GM19452 (cell line): ENCODE results near the gene SPC24.
"Not testable (repeated sequence)": the region's sequence is repeated elsewhere in the genome, so short reads cannot be mapped to it uniquely, and the experiment has no call there.

ENCODE experiments used
- ATAC-seq: cut with Tn5 transposase; IDR thresholded peaks from one replicate; pipeline ENCODE4 v1.9.1; 2021; ENCODE audit not compliant: unreplicated experiment

The SPC24 gene

GRCh38 chr19:11131471-11131870 is 24.1 kb downstream of the SPC24 start:
- no peak for ATAC-seq

DNA sequence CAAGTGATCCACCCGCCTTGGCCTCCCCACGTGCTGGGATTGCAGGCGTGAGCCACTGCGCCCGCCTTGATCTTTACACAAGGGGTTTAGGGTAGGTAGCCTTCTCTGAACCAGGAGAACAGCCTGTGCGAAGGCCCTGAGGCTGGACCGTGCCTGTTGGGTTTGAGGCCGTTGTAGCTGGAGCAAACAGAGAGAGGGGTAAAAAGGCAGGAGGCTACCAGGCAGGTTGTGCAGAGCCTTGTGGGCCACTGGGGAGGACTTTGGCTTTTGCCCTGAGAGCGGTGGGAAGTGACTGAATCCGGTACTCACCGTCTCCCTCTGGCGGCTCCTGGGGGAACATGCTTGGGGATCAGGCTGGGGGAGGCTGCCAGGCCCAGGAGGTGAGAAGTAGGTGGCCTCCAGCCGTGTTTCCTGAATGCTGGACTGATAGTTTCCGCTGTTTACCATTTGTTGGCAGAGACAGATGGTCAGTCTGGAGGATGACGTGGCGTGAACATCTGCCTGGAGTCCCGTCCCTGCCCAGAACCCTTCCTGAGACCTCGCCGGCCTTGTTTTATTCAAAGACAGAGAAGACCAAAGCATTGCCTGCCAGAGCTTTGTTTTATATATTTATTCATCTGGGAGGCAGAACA is 24.6 kb downstream of the SPC24 start:
- no peak for ATAC-seq

- no peak for ATAC-seq
Observed at GRCh38 chr19:11127905-11128304, 27.7 kb downstream of the SPC24 start.

DNA sequence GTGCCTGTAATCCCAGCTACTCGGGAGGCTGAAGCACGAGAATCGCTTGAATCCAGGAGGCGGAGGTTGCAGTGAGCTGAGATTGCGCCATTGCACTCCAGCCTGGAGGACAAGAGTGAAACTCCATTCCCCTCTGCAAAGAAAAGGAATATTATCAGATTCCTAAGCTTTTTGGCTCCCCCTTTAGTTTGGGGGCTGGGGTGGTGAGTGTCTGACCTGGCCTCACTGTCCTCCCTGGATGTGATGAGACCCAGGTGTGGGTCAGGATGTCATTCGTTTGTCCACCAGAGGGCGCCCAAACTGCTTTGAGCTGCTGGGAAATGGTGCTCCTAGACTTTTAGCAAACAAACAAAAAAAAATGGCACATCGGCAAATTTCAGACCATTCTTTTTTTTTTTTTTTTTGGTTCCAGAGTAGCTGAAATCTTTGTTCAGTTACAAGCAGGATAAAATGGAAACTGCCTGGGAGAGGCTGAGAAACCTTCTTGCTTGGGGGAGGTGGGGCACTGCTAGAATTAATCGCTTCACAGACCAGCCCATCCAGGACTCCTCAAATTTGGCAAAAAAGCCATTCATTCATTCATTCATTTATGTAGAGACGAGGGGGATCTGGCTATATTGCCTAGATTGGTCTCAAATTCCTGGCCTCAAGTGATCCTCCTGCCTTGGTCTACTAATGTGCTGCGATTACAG is 29.4 kb downstream of the SPC24 start:
- no peak for ATAC-seq

DNA sequence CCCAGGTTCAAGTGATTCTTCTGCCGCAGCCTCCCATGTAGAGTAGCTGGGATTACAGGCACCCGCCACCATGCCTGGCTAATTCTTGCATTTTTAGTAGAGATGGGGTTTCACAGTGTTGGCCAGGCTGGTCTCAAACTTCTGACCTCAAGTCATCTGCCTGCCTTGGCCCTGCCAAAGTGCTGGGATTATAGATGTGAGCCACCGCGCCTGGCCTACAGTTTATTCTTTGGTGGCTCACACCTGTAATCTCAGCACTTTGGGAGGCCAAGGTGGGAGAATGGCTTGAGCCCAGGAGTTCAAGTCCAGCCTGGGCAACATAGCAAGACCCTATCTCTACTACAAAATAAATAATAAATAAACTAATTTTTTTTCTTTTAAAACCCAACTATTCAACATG is 31.4 kb downstream of the SPC24 start:
- ATAC-seq: not testable (repeated sequence)

DNA sequence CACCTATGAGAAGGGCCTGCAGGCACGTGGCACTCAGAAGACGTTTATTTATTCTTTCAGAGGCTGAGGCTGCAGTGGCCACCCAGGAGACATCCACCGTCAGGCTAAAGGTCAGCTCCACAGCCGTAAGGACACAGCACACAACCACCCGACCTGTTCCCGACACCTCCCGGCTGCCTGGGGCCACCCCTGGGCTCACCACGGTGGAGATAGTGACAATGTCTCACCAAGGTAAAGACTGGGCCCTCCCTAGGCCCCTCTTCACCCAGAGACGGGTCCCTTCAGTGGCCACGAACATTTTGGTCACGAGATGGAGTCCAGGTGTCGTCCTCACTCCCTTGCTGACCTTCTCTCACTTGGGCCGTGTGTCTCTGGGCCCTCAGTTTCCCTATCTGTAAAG is 32.5 kb downstream of the SPC24 start:
- no peak for ATAC-seq

- ATAC-seq: not testable (repeated sequence)
Observed at GRCh38 chr19:11121963-11122362, 33.6 kb downstream of the SPC24 start.

- ATAC-seq: no peak
Observed at GRCh38 chr19:11116507-11116906, 39.1 kb downstream of the SPC24 start.

DNA sequence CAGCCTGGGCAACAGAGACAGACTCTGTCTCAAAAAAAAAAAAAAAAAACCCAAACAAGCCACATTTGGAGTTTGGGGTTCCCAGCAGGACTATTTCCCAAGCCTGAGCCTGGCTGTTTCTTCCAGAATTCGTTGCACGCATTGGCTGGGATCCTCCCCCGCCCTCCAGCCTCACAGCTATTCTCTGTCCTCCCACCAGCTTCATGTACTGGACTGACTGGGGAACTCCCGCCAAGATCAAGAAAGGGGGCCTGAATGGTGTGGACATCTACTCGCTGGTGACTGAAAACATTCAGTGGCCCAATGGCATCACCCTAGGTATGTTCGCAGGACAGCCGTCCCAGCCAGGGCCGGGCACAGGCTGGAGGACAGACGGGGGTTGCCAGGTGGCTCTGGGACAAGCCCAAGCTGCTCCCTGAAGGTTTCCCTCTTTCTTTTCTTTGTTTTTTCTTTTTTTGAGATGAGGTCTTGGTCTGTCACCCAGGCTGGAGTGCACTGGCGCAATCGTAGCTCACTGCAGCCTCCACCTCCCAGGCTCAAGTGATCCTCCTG is 39.6 kb downstream of the SPC24 start:
- no peak for ATAC-seq

GRCh38 chr19:11115042-11115441 is 40.5 kb downstream of the SPC24 start:
- ATAC-seq: no peak

DNA sequence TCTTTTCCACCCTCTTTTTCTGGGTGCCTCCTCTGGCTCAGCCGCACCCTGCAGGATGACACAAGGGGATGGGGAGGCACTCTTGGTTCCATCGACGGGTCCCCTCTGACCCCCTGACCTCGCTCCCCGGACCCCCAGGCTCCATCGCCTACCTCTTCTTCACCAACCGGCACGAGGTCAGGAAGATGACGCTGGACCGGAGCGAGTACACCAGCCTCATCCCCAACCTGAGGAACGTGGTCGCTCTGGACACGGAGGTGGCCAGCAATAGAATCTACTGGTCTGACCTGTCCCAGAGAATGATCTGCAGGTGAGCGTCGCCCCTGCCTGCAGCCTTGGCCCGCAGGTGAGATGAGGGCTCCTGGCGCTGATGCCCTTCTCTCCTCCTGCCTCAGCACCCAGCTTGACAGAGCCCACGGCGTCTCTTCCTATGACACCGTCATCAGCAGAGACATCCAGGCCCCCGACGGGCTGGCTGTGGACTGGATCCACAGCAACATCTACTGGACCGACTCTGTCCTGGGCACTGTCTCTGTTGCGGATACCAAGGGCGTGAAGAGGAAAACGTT is 42.4 kb downstream of the SPC24 start:
- ATAC-seq: no peak

- no peak for ATAC-seq
Observed at GRCh38 chr19:11111771-11112144, 43.8 kb downstream of the SPC24 start.

DNA sequence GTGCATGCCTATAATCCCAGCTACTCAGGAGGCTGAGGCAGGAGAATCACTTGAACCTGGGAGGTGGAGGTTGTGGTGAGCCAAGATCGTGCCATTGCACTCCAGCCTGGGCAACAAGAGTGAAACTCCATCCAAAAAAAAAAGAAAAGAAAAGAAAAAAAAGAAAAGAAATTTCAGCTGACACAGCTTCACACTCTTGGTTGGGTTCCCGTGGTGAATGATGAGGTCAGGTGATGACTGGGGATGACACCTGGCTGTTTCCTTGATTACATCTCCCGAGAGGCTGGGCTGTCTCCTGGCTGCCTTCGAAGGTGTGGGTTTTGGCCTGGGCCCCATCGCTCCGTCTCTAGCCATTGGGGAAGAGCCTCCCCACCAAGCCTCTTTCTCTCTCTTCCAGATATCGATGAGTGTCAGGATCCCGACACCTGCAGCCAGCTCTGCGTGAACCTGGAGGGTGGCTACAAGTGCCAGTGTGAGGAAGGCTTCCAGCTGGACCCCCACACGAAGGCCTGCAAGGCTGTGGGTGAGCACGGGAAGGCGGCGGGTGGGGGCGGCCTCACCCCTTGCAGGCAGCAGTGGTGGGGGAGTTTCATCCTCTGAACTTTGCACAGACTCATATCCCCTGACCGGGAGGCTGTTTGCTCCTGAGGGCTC is 44.3 kb downstream of the SPC24 start:
- no peak for ATAC-seq

- no peak for ATAC-seq
Observed at GRCh38 chr19:11108746-11109145, 46.8 kb downstream of the SPC24 start.

GRCh38 chr19:11106477-11106876 is 49.1 kb downstream of the SPC24 start:
- no peak for ATAC-seq

DNA sequence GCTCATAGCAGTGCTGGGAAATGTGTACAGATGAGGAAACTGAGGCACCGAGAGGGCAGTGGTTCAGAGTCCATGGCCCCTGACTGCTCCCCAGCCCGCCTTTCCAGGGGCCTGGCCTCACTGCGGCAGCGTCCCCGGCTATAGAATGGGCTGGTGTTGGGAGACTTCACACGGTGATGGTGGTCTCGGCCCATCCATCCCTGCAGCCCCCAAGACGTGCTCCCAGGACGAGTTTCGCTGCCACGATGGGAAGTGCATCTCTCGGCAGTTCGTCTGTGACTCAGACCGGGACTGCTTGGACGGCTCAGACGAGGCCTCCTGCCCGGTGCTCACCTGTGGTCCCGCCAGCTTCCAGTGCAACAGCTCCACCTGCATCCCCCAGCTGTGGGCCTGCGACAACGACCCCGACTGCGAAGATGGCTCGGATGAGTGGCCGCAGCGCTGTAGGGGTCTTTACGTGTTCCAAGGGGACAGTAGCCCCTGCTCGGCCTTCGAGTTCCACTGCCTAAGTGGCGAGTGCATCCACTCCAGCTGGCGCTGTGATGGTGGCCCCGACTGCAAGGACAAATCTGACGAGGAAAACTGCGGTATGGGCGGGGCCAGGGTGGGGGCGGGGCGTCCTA is 50.5 kb downstream of the SPC24 start:
- no peak for ATAC-seq

- not testable (repeated sequence) for ATAC-seq
Observed at GRCh38 chr19:11103667-11104066, 51.9 kb downstream of the SPC24 start.

DNA sequence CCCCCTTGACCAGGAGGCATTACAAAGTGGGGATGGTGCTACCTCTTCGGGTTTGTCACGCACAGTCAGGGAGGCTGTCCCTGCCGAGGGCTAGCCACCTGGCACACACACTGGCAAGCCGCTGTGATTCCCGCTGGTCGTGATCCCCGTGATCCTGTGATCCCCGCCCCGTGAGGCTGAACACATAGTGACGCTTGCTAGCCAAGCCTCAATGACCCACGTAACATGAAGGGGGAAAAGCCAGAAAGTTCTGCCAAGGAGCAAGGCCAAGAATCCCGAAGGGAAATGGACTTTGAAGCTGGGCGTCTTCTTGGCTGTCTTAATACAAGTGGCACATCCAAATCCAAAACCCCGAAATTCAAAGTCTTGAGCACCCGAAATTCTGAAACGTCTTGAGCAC is 52.6 kb downstream of the SPC24 start:
- no peak for ATAC-seq

DNA sequence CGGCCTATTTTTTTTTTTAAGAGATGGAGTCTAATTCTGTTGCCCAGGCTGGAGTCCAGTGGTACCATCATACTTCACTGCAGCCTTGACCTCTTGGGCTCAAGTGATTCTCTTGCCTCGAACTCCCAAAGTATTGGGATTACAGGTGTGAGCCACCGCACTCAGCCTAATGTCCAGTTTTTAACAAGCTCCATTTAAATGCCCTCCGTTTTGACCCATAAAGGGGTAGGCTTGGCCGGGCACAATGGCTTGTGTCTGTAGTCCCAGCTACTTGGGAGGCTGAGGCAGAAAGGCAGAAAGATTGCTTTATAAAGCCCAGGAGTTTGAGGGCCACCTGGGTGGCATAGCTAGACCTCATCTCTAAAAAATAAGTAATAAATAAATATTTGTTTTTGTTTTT is 54.5 kb downstream of the SPC24 start:
- no peak for ATAC-seq

DNA sequence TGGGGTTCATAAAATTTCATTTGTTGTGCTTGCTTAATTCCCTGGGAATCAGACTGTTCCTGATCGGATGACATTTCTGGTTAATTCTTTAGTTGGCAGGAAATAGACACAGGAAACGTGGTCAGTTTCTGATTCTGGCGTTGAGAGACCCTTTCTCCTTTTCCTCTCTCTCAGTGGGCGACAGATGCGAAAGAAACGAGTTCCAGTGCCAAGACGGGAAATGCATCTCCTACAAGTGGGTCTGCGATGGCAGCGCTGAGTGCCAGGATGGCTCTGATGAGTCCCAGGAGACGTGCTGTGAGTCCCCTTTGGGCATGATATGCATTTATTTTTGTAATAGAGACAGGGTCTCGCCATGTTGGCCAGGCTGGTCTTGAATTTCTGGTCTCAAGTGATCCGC is 55.5 kb downstream of the SPC24 start:
- ATAC-seq: no peak

GRCh38 chr19:11098861-11099260 is 56.7 kb downstream of the SPC24 start:
- ATAC-seq: no peak
